Measurements from ENCODE around the gene MSI1. TPM values are rescaled to one million over a fixed set of nuclear protein-coding genes. Genes with fewer than 3 reads are reported as not detected.

The MSI1 gene
- total and polyA plus RNA-seq, 2 of the 13 experiments (the other 11 are each of a cell fraction or from before 2014, with no cell fraction given), result 0.09 to 0.46 TPM

DNA sequence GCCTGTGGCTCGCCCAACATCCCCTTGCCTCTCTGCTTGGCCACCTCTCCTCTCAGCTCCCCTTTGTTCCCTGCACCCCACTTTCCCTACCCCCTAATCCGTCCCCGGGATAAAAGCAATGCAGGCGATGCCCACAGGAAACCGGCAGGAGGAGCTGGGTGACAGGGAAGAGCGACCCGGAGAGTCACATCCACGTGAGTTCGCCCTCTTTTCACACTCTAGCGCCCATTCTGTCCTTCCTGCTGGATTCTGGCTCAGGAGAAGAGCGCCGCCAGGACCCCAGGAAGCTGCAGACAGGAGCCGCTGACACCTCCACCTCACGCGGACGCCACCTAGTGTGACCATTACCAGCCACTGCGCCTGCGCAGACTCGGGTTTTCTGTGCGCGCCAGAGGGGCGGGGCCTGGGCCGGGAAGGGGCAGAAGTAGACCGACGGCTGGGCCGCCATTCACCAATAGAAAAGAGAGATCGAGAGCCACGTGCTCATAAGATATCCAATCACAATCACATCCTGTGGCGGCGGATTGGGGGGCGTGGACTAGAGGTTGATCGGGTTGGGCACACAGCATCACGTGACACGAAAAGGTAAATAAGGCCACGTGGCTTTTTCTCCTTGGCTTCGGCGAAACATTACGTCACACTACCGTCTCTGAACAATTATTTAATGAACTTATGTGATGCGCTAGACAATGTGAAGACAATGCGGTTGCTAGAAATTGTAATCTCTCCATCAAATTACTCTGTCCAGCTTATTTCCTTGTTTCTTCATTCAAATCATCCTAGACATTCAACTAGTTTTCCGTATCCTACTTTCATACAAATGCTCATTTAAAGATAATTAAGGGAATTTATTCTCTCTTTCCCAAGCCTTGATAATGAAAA is 51.5 kb downstream of the MSI1 start (continued):
- TF ChIP-seq ZFP37 (CRISPR knock-in tag; IDR thresholded peaks at IDR 0.05; ENCODE audit: borderline replicate concordance) (peak; percentile 78; the same call in 1 of the 2 replicates), CCAR2 (optimal IDR thresholded peaks at IDR 0.05; ENCODE audit: low read depth, low read length) (no peak), SP5 (CRISPR knock-in tag; IDR thresholded peaks at IDR 0.05; ENCODE audit: borderline replicate concordance, low read depth) (peak; percentile 46; the same call in 1 of the 2 replicates), HNRNPLL (IDR thresholded peaks at IDR 0.05; ENCODE audit: low read depth, low read length, poor library complexity, severe bottlenecking) (peak; percentile 50), RXRB (CRISPR knock-in tag; IDR thresholded peaks at IDR 0.05; ENCODE audit: borderline replicate concordance) (peak; percentile 19; the same call in 1 of the 2 replicates), ZNF546 (CRISPR knock-in tag; conservative IDR thresholded peaks at IDR 0.05) (0 out of 2 replicates have a peak, but pooled peaks have one; percentile 73), ZNF451 (CRISPR knock-in tag; IDR thresholded peaks at IDR 0.05) (no peak), NR1H2 (CRISPR knock-in tag; IDR thresholded peaks at IDR 0.05; ENCODE audit: borderline replicate concordance, low read depth) (peak; percentile 34; the same call in 1 of the 2 replicates), FOSL2 (CRISPR knock-in tag; IDR thresholded peaks at IDR 0.05) (peak; percentile 41), ZNF776 (CRISPR knock-in tag; IDR thresholded peaks at IDR 0.05) (no peak; the same call in 1 of the 2 replicates), ISL2 (CRISPR knock-in tag; IDR thresholded peaks at IDR 0.05) (peak; percentile 59), KMT2B (CRISPR knock-in tag; IDR thresholded peaks at IDR 0.05) (peak; percentile 75; the same call in 1 of the 2 replicates), SKI (IDR thresholded peaks at IDR 0.05; ENCODE audit: partially characterized antibody) (no peak), MED13 (CRISPR knock-in tag; IDR thresholded peaks at IDR 0.05) (0 out of 2 replicates have a peak, but pooled peaks have one; percentile 17)
- TF ChIP-seq, protein P1, sequence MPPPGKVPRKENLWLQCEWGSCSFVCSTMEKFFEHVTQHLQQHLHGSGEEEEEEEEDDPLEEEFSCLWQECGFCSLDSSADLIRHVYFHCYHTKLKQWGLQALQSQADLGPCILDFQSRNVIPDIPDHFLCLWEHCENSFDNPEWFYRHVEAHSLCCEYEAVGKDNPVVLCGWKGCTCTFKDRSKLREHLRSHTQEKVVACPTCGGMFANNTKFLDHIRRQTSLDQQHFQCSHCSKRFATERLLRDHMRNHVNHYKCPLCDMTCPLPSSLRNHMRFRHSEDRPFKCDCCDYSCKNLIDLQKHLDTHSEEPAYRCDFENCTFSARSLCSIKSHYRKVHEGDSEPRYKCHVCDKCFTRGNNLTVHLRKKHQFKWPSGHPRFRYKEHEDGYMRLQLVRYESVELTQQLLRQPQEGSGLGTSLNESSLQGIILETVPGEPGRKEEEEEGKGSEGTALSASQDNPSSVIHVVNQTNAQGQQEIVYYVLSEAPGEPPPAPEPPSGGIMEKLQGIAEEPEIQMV (CRISPR knock-in tag; IDR thresholded peaks at IDR 0.05; ENCODE audit: low read depth), result peak; percentile 60
- TF ChIP-seq, protein P2, sequence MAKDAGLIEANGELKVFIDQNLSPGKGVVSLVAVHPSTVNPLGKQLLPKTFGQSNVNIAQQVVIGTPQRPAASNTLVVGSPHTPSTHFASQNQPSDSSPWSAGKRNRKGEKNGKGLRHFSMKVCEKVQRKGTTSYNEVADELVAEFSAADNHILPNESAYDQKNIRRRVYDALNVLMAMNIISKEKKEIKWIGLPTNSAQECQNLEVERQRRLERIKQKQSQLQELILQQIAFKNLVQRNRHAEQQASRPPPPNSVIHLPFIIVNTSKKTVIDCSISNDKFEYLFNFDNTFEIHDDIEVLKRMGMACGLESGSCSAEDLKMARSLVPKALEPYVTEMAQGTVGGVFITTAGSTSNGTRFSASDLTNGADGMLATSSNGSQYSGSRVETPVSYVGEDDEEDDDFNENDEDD (CRISPR knock-in tag; IDR thresholded peaks at IDR 0.05; ENCODE audit: borderline replicate concordance), result peak; percentile 65; the same call in 1 of the 2 replicates
- TF ChIP-seq, protein P3, sequence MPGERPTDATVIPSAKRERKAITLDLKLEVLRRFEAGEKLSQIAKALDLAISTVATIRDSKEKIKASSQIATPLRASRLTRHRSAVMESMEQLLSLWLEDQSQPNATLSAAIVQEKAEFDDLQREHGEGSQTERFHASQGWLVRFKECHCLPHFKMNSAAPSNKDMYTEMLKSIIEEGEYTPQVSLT (CRISPR knock-in tag; IDR thresholded peaks at IDR 0.05; ENCODE audit: borderline replicate concordance, low read depth), result no peak
- TF ChIP-seq, protein P4, sequence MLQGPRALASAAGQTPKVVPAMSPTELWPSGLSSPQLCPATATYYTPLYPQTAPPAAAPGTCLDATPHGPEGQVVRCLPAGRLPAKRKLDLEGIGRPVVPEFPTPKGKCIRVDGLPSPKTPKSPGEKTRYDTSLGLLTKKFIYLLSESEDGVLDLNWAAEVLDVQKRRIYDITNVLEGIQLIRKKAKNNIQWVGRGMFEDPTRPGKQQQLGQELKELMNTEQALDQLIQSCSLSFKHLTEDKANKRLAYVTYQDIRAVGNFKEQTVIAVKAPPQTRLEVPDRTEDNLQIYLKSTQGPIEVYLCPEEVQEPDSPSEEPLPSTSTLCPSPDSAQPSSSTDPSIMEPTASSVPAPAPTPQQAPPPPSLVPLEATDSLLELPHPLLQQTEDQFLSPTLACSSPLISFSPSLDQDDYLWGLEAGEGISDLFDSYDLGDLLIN (CRISPR knock-in tag; IDR thresholded peaks at IDR 0.05; ENCODE audit: borderline replicate concordance), result no peak
- TF ChIP-seq, protein P5, sequence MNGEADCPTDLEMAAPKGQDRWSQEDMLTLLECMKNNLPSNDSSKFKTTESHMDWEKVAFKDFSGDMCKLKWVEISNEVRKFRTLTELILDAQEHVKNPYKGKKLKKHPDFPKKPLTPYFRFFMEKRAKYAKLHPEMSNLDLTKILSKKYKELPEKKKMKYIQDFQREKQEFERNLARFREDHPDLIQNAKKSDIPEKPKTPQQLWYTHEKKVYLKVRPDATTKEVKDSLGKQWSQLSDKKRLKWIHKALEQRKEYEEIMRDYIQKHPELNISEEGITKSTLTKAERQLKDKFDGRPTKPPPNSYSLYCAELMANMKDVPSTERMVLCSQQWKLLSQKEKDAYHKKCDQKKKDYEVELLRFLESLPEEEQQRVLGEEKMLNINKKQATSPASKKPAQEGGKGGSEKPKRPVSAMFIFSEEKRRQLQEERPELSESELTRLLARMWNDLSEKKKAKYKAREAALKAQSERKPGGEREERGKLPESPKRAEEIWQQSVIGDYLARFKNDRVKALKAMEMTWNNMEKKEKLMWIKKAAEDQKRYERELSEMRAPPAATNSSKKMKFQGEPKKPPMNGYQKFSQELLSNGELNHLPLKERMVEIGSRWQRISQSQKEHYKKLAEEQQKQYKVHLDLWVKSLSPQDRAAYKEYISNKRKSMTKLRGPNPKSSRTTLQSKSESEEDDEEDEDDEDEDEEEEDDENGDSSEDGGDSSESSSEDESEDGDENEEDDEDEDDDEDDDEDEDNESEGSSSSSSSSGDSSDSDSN (CRISPR knock-in tag; IDR thresholded peaks at IDR 0.05), result peak; percentile 62; the same call in 1 of the 2 replicates
